ENCODE results near the gene NUAK1.

The NUAK1 gene

DNA sequence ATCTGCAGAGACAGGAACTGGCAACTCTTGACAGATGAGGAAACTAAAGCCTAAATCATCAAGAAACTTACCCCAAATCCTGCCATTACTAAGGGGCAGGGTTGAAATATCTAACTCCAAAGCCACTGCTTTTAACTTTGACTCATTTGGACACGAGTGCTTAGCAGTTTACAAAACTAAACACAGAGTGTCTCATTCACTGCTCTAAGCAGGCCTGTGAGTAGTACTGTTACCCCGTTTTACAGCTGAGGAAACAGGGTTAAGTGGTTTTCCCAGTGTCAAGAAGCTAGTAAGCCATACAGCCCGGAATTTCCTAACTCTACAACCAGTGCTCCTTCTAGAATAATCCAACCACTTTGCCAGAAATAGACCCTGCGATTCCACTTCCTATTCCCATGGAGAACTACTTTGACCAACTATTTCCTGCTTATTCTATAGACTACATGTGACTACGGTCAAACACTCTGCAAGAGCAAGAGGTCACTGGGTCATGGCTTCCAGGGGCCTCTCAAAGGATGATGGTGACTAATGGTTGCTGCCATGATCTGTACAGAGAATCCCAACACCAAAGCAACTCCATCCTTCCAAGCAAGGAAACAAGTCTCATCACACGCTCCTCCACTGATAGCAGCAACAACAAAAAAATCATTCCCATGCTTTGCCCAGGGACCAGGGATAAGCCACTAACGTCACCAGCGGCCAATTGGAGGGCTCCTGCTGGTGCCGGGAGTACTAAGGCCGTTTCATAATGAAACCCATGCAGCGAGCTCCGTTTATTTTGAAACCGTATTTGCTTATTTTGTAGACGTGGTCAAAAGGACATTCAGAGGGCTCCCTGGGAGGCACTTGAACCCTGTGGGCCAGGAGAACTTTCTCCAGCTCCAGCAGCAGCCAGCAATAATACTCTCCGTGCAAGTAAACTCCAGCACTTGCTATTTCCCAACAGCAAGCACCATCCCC, 56.3 kb downstream of the NUAK1 start:
- peak; percentile 74 for DNase-seq (ENCODE audit: low read depth)

DNA sequence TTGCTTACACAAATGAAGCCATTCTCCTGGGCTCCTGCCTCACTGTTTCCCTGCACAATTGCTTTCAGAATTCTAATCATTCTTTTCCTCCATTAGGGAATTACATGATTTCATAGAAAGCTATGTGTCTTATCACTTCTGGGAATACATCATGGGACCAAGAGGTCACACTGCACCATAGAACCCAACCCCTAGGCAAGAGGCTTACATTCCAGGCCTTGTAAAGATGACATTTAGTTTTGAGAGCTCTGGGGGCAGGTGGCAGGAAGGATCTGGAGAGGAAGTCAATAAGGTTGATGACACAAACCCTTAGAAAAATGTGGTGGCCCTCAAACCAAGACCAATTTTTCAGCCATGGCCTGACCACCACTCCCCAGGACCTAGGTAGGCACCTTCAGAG, 57.1 kb downstream of the NUAK1 start:
- DNase-seq (ENCODE audit: low read depth) = peak; percentile 94

DNA sequence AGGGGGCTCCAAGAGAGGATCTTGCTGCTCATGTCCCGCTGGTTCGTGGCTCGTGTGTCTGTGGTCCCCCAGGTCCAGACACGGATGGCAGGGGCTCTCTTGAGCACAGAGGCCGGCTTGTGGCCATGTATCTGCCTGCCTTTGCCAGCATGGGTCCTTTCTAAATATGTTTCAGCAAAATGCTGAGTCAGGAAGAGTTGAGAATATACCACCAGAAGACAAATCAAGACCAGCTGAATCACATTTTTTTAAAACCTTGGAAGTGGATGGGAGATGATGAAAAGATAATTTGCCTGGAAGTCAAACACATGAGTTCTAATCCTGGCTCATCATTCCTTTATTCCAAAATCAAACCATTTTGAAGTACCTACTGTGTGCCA, 58.0 kb downstream of the NUAK1 start:
- DNase-seq (ENCODE audit: low read depth) = peak; percentile 76

DNA sequence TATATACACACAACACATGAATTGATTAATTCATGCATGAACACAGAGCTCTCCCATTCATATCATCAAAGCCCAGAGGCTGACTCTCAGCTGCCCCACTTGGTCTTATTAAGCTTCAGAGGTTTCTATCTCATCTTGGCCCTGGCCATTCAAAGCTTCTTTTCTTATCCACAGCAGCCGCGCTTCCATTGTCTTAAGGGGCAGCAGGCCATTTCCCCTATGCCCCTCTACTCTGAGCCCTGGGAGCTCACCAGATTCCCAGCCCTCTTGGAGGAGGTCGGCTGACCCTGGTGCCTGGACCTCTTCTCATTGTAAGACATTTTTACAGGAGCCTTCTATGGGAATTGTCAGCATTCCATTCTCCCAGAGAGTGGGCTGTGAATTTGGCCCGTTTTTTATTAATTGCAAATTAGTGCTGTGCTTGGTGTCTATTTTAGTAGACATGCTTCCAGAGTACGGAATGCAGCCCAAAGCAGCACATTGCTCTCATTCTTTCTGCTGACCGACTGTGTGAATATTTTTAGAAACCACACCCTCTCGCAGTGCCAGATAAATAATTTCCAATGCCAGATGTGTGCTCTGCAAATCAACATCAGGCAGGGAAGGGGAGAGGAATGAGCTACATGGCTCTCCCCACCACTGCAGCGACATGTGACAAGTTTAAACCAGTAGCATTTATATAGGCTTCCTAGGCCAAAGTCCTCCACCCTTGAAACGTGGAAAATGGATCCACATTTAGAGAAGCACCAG, 58.5 kb downstream of the NUAK1 start:
- peak; percentile 99 for DNase-seq (ENCODE audit: low read depth)

DNA sequence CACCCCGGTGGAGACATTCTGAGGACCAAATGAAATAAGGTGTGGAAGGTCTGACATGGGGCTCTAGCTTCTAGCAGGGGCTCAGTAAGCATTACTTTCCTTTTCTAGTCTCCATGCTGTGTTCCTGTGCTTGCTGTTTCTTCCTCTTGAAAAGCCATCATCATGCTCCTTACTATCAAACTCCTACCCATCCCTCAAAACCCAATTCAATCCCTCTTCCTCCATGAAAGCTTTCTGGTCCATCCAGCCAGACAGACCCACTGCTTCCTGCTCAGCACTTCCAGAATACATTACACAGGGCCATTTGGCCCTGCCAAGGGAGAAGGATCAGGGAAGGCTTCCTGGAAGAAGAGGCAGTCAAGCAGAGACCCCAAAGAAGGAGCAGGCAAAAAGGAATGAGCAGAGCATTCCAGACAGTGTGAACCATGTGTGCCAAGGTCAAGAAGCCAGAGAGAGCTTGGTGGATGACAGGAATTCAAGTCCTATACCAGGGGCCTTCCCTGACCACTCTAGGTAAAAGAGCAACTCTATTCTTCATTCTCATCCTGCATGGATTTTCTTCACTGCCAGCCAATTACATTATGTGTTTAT, 59.5 kb downstream of the NUAK1 start:
- DNase-seq (ENCODE audit: low read depth) = peak; percentile 50

DNA sequence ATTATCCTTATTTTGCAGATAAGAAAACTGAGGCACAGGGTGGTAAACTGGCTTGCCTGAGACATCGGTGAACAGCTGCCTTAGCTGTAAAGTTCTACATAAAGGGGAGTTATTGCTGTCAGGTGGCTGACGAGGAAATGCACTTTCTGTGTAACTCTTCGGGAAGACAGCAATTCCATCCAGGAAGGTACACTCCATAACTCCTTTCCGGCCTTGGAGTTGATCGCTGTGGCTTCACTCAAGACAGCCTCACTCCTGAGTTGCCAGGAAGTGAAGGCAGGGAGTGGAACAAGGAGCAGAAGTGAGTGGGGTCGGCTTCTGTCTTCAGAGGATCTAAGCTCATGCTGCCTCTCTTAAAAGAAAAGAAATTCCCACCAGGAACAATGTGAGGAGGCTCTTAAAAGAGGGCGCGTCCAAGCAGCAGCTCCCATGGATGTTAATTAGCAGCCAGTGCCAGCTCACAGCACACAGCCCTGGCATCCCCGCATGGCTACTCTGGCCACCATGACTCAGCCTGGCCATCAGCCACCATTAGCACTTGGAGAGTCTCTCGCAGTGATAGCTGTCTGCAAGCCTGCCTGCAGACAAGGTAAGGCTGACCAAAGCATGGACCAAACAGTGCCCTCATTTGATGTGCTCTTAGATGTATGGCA, 60.3 kb downstream of the NUAK1 start:
- DNase-seq (ENCODE audit: low read depth) = peak; percentile 94

DNA sequence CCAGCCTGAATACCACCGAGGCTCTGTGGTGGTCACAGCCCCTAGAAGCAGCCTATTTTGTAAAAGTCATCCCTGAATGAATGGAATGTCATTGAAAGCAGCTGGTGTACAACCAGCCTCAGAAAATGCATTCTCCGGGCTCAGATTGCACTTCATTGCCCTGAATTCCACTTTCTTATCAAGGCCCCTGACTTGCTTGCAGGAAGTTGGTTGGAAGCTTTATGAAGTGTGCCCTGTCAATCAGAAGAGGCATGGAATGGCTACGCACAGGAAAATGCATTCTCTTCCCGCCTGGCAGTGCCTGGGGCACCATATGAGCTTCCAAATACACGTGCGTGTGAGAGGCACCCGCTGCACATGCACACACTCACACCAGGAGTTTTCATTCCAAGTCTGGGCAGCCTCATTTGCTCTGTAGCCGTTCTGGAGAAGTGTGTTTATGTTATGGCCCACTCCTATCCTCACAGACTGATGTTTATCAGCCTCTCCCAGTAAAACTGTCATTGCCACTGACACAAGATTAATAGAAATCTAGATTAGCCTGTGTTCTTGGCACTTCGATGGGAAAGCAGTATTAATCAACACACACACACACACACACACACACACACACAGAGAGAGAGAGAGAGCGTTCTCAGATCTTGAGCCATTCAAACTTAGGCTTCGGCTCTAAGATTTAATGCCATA, 63.9 kb downstream of the NUAK1 start:
- peak; percentile 92 for DNase-seq (ENCODE audit: low read depth)

DNA sequence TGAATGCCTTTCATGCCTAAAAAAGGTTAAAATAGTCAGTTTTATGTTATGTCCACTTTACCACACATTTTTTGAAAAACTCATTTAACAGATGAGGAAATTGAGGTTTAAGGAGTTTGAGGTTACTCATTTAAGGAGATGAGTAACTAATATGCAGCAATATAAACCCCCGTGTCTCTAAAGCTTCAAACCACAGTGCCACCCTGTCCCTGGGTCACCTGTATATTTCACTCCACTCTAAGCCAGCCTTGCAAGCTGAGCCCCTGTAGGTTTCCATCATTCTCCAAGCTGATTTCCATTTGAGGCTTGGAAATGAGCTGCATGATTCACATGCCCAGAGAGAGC, 64.4 kb downstream of the NUAK1 start:
- no peak for DNase-seq (ENCODE audit: low read depth)

DNA sequence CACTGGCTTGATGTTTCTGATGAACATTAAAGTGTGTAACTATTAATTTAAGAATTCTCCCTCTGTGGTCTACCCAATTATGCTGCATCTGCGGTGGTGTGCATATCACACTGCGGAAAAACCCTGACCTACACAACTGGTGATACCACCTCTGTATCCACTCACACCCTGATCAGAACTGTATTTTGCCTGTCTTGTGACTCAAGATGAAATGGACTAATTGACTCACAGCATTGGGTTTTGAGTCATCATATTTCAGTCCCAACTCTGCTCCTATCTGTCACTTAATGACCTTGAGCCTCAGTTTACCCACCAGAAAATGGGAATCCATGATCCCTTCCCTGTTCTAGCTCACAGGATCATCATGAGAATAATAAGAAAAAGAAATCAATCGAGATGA, 65.6 kb downstream of the NUAK1 start:
- DNase-seq (ENCODE audit: low read depth) = no peak

DNA sequence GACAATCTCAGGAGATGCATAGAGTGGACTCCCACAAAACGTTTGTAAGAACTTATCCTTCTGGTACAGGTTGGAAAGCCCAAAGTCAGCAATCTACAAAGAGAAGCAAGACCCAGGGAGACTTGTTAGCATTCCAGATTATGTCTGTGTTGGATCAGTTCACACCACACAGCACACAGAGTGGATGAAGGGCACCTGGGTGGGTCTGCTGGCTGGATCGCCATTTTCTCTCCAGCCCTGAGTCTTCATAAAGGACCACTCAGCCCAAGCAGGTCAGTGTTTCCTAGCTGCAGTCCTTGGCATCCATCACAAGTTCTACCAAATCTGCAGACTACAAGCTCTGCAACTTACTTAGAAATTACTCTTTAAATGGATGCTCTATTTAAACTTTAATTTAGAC, 66.0 kb downstream of the NUAK1 start:
- DNase-seq (ENCODE audit: low read depth) = no peak

DNA sequence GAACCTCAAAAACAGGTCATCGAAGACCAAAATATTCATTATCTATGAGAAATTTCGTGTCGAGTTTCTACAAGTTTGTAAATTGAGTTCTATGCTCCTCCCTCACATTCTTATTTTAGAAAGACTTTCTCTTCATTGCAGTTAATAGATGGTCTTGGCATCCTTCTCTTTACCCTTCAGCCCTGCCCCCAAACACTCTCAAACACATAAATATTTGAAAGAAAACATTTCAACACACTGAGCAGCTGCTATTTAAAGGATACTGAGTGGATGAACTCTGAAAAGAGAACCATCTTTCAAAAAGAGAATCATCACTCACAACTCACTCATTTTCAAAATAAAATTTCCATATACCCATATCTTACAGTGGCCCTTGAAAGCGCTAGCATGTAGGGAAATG, 67.1 kb downstream of the NUAK1 start:
- DNase-seq (ENCODE audit: low read depth) = peak; percentile 65

DNA sequence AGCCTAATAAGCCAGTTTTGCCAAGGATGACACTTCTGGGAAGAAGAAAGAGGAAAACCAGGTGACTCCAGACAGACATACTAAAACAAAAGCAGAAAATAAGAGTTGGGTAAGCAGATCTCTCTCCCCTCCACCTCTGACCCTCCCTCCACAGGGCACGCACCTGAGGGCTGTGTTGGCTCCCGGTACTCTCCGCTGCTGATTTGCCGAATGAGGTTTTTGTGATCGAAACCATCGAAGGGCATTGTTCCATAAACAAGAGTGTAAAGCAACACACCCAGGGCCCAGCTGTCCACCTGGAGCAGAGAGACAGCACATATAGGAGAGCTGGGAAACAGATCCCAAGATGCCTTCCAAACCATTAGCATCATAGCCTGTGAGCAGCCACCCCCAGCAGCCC, 68.1 kb downstream of the NUAK1 start:
- no peak for DNase-seq (ENCODE audit: low read depth)

DNA sequence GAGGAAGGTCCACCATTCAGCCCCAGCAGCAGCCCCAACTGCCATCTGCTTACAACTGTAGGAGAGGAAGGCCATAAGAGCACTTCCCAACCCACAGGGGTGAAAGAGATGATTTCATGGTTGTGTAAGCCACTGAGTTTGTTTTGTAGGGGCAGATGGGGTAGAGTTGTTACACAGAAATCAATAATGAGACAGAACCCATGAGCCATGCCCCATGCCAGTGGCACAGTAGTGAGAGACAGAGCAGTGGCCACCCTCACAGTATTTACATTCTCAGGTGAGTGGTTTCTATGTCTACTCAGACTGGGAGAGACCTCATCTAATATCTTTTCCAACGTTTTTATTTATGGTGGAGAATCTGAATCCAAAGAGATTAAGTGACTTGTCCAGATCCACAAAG, 68.6 kb downstream of the NUAK1 start:
- no peak for DNase-seq (ENCODE audit: low read depth)

DNA sequence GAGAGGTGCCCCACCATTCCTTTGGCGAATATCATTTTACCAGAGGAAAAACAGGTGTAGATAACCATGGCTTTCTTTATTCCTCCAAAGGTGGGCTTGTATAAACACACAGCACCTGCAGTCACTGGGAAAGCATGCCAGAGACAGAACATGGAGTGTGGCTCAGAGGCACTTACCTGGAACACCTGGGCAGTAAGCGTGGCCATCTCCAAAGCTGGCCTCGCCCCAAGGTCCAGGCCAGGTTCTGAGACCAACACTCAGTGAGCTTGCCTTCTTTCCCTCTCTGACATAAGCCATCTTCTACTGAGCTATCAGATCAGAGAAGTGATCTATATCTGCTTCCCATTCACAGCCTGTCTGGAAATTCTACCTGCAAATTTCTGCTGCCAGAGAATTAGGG, 70.5 kb downstream of the NUAK1 start:
- DNase-seq (ENCODE audit: low read depth) = no peak

DNA sequence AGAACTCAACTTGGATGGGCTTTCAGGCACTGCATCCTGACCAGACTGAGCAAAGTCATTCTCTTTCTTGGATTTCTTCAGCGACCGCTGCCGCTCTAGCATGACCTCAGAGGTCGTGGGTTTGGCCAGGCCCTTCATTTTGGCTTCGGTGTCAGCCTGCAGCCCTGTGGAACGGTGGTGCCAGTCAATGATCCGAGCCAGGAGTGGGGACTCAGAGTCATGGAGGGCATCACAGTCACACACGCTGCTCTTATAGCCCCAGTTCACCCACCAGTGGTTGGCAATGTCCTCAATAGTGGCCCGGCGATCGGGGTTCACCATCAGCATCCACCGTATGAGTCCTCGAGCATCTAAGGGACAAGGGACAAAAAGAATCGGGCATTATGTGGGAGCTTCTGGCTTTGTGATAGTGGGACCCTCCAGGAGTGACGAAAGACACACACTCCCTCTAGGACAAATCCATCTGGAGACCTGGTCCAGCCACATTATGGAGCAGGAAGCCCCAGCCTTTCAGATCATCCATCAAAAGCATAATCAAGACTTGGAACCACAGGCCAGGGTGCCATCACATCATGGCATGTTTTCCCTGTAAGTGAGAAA, 71.0 kb downstream of the NUAK1 start:
- no peak for DNase-seq (ENCODE audit: low read depth)

DNA sequence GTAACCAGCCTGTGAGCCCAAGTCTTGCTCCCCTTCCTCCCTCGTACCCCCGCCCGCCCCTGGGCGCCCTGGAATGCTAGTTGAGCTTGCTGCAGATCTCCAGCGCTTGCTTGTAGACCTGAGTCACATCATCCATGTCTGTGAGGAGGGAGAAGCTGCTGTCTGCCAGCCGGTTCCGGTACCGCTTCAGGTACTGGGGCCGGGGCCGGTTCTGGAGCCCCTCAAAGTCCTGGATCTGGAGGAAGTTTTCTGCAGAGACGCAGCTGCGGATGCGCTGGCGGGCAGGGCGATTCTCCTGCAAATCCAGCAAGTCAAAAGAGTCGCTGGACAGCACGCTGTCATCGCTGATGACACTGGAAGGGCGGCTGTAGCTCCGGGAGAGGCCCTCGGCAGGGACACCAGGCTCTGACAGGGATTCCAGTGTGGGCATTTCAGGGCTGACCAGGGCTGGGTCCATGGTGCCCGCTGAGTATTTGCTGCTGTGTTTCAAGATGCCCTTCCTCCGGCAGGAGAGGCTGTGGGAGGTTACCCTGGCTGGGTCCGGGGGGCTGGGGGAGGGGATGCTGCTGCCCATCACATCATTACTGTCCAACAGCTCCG, 71.9 kb downstream of the NUAK1 start:
- no peak for DNase-seq (ENCODE audit: low read depth)

DNA sequence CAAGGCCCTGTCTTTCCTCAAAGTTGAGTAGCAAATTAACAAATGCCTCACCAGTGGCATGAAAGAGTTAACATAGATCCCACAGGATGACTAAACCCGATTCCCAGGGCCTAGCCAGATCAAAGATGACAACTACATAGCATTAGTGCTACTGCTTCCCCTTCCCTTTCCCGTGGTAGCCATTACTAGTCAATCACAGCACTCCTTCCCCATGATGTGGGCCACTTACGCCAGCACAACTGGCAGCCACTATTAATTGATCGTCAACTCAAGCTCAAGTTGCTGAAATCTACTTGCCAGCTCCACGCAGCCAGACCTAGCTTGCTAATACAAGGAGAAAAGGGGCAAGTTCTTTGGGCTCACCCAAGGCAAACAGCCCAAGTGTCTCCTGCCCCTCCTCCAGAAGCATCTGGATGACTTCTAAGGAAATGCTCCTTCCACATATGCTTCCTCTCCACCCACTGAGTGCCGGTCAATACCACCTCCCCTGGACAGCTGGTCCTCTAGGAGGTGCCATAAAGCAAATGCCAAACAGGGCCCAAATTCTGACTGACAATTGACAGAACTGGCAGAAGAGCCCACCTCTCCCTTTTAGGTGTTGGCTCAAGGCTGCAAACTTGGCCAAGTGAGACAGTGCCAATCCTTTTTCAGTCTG, 72.6 kb downstream of the NUAK1 start:
- DNase-seq (ENCODE audit: low read depth) = peak; percentile 51

DNA sequence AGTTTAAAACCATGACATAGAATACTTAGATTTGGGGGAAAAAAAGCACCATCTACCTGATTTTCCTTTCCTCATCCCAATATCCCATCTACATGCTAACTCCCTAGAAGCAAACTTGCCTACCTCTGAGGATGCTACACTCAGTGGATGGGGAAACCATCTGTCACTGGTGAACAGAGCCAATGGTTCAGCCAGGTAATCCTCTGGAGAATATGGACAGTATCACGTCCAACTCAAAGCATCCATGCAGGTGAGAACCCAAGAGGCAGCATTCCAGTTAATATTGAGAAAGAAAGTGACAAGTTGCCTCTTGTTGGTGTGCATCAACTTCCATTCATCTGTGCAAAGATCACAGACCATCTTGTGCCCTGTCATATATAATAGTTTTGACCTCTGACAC, 73.2 kb downstream of the NUAK1 start:
- DNase-seq (ENCODE audit: low read depth) = no peak

DNA sequence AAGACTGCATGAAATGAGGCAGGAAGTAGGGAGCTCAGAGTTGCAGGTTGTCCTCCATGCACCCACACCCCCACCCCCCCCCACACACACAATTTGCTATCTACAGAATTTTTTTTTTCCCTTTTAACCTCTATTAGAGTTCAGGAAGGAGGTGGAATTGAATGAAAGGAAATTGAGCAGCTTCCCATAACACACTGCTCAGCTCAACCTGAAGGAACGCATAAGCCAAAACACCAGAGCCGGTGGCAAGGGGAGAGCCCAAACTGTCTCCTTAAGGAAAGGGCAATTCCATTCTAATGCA, 74.1 kb downstream of the NUAK1 start:
- DNase-seq (ENCODE audit: low read depth) = no peak

DNA sequence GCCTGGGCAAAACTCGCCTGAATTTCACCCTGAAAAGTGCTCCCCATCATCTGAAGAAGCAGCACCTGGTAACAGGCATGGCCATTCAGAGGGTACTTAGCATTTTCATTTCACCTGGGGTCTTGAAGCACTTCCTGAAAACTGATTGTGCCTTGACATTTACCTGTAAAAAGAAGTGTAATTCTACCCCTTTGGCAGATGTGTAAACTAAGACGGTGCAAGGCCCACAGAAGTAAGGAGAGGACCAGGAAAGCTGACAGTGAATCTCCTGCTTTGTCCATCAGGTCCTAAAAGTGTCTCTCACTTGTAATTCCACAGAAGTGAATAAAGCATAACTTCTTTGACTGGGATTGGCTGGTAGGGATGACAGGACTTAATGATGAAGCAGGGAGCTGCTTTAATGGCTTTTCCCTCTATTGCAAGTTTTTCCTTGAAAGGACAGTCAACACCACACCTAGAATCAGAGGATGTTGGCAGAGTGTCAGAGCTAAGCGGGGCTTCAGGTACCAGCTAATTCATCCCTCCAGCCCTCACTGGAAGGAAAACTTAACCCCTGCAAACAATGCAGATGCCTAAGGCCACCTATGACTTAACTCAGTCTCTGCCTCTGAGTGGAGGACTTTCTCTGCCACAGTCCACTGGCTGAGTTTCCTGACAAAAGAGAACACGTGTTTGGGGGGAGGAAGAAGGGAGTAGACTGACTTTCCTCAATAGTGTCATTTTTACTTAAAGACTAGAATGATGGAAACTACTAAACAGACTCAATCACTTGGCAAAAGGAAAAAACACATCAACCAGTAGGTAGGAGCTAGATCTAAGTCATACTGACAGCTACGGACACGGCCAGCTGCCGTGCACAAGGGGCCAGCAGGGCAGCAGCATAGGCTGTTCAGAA, 74.7 kb downstream of the NUAK1 start:
- no peak for DNase-seq (ENCODE audit: low read depth)

Data from EH (cell line).